Activated gamma-delta T cell (primary cell): ENCODE results near the gene KCNH8.

Source experiments
- DNase-seq: peaks from one replicate; lab custom pipeline; 2025; lab: John Stamatoyannopoulos, UW

The KCNH8 gene

DNA sequence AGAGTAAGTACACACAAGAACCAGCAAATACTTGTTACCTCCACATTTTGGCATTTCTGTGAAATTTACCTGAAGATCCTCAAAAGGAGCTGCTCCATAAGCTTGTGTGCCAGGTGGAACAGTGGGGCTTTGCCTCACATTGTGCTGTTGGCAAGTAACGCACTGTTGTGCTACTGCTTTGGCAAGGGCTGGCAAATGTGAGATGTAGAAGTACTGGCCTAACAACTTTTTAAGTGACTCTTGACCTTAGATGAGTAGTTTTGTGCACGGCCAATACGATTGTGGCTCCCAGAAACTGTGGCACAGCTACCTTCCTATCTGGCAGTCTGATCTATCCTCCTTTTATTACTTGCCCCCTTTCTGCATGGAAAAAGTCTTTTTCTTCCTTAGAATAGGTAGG, 337.0 kb downstream of the KCNH8 start:
- no peak for DNase-seq

DNA sequence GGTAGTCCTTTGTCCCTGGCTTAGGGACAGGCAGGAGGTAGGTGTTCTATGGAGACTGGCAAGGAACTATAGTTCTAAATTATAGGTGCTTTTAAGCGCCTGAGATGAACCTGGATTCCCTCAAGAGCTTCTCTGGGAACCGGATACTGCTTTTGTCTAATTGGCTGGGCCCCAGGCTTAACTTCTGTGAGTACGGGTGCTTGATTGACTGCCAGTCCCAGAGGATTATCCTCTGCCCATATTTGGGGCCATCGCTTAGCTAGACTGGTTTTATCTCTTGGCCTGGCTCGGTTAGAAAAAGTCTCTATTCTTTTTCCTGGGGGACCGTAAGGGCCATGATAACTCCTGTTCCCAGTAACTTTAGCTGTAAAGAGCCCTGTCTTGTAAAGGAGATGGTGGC, 339.1 kb downstream of the KCNH8 start:
- no peak for DNase-seq

DNA sequence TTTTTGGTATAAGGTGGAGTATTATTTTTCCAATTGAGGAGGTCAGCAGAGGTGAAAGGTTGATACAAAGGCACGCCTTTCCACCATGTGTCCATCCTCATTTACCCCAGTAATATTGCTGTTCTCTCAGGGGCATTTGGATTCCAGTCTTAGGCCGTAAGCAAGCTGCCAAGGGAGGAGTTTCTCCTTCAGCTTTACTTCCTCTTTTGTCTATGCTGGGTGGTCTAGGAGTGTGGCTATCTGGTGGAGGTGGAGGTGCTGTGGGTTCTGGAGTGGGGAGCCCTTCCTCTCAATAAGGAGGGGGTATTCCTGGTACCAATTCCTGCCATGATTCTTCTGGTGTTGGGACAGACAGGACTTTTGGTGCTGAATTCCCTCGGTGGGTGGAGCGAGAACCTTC, 340.6 kb downstream of the KCNH8 start:
- DNase-seq = no peak

DNA sequence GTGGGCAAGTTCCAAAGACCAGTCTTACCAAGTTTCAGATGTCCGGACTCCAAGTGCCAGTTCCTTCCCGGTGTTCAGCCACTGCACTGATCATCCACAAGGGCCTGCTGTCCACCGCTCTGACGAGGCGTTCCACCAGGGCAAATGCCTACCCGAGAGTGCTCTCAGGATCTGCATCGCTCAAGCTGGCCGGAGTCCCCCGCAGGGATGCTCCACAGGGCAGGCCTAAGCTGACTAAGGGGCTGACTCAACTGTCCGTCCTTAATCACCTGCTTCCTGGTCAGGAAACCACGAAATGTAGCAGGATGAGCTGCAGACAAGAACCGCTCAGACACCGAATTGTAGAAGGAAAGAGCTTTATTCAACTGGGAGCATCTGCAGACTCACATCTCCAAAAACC, 341.6 kb downstream of the KCNH8 start:
- no peak for DNase-seq

DNA sequence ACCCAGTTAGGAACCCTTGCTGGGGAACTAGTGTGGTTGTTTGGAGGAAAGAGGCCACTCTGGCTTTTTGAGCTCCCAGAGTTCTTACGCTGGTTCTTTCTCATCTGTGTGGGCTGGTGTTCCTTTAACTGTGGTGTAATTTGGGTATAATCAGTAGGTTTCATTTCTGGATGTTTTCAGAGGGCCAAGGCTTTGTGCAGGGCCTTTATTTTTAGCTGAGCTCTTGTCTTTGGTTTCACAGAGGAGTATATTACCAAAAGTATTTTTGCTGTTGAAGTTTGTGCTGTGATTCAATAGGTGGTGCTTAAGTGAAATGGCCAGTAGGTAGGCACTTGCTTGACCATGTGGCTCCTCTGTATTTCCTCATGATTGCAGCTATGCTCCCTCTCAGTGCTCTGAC, 357.9 kb downstream of the KCNH8 start:
- DNase-seq = no peak

DNA sequence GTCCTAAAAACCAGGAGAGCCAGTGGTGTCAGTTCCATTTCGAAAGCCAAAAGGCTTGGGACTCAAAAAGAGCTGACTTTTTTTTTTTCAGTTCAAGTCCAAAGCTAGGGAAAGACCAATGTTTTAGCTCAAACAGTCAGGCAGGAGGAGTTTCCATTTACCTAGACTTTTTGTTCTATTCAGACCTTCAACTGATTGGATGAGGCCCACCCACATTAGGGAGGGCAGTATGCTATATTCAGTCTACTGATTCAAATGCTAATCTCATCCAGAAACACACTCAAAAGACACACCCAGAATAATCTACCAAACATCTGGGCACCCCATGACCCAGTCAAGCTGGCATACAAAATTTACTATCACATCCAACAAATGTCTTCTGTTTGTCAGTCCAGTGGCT, 374.0 kb downstream of the KCNH8 start:
- DNase-seq = no peak

DNA sequence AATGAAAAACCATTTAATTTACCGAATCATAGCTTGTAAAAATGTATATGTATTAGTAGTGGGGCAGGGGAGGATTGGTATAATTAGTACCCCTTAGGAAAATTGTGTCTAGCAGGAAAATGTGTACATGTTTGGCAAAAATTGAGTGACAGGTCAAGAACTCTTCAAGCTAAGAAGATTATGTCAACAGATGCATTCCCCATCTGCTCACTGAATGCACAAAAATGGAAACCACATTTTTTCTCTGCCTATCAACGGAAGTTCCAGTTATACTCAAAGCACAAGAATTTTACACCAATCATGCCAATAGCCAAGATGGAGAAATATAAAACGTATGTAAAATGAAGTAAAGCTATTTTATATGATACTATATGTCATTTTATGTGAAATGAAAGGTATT, 377.8 kb downstream of the KCNH8 start:
- DNase-seq = no peak

DNA sequence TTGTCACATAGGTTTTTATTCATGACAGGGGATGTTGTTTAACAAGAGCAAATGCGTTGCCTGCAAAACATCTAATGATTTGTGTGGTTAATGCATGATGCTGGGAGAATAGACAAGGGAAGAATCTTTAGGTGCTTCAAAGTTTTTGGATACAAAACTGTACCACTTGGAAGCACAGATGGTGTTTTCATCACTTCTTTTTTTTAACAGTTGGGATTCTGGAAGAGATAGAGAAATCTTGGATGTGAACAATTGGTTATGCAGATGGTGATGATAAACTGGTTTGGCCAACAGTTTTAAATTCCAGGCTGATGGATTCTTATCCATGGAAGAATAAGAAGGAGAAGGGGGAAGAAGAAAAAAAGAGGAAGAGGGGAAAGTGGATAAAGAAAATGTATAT, 379.4 kb downstream of the KCNH8 start:
- DNase-seq = no peak

DNA sequence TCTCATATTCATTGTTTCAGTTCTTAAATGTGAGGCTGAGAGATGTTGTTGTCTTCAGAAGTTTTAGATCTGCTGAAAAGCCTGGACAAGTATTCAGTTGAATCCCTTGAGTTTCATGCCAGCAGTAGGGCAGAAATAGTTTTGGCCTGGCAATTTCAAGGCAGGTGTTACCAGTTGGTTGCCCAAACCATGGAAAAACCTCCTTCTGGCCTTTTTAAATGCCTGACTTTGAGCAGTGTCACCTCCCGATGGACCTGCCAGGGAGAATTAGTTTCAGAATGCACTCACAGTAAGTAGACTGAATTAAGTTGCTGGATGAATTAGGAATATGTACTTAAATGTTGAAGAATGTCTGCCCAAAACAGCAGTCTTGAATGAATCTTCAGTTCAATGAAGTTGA, 383.1 kb downstream of the KCNH8 start:
- DNase-seq = no peak

DNA sequence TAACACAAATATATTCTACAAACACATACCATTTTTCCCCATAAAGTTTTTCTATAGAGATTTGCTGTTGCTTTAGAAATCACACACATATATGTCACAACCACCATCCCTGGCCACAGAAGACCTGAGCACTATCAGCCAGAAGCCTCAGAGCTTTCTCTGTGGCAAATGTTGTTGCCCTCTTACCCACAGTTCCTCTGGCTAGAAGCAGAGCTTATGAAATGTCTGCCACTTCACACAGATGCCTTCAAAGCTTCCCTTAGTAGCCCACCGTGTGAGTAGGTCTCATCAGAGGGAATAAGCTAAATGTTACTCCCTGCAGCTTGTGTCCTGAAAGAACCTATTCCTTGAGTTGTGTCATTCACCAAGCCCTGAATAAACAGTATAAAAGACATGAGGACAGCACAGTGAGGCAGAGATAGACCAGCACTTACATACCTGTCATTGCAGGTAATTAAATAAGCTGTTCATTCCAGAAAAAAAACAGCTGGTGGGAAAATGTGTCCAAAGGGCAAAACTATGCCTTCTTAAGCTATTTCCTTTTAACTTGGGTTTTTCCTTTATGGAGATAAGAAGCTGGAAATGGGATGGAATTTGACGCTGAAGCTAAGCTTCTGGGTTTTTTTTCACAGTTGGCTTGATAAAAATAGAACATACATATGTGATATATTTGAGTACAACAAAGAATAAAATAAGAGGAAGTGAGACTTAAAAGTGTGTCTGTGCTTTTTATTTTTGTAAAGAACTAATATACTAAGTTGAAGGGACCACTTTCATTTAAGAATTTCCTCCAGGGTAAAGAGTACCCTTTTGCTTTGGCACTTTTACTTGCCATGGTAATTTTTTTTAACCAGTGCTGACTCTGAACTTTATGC, 391.4 kb downstream of the KCNH8 start:
- no peak for DNase-seq

DNA sequence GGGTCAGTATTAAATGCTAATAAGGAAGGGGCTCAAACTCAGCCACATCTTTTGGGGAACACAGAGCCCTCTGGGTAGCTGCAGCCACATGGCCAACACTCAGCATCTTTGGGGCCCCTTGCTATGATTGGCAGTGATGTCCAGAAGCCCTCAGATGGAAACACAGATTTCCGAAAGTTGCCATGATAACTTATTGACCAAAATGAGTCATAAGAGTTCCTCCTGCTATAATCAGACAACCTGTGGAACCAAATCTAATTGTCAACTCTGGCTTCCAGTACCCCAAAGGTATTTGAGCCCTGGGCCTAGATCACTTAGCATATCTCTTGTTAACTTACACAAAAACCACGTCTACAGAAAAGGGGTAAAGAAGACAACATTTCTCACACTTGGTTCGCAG, 392.2 kb downstream of the KCNH8 start:
- no peak for DNase-seq

DNA sequence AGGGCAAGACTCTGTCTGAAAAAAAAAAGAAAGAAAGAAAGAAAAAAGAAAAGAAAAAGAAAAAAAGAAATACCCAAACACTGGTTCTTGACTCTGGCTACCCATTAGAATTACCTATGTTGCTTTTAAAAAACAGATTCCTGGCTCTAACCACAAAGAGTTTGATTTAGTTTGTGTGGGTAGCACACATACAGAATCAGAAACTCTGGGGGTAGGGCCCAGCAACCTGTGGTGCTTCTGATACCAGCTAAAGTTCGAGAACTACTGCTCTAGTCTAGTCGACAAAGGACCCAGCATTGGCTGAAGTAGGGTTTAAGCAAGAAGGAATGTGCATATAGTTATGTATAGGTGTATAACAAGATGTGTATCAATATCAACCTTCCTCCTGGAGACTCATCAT, 393.0 kb downstream of the KCNH8 start:
- DNase-seq = no peak

DNA sequence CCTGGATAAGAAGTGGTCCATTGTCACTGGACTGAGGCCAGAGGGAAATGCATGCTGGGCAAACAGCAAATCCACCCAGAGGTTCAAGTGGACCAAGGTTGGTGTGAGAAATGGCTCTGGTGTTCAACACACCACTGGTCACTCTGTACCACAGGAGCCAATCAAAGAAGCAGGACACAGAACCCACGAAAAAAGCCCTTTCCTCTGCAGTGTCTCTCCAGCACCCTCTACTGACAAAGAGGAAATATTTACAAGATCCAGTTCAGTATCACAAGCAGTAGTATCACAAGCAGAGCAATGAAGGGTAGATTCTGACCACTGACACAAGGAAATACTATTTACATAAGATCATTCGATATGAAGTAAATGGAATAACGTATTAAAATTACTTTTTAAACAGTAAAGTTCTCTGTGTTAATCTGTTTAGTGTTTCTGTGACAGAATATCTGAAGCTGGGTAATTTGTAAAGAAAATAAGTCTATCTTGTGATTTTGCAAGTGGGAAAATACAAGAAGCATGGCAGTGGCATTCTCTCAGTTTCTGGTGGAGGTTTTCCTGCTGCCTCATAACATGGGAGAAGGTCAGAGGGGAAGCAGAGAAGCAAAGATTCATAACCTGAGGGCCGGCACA, 395.0 kb downstream of the KCNH8 start:
- DNase-seq = no peak

DNA sequence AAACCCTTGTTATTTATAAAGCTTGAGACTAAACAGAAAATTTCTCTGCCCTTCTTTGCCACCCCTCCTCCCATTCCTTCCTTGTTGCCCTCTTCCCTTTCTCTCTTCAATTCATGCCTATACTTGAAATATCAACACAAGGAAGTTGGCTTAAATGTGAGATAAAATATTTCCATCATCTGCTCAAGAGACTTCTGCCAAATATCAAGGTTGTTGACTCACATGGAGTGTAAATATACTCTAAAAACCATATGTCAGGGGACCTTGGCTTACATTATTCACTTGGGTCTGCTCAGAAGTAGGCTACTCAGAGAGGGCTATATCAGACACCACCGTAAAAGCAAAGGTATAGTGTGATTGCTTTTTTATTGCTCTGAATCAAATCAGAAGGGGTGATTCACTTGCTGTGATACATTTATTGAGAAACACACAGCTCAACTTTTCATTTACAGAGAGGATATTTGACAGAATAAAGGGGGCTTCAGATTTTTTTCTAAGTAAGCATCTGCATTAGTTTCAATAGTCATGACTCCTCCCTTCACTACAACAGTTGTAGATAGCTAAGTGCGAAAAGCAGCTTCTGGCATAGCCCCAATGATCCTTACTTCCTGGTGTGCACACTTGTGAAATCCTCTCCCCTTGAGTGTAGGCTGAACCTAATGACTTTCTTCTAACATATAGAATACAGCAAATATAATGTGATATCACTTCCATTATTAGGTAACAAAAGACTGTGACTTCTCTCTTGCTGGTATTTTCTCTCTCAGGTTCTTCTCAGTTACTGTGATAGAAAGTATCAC, 399.6 kb downstream of the KCNH8 start:
- no peak for DNase-seq

DNA sequence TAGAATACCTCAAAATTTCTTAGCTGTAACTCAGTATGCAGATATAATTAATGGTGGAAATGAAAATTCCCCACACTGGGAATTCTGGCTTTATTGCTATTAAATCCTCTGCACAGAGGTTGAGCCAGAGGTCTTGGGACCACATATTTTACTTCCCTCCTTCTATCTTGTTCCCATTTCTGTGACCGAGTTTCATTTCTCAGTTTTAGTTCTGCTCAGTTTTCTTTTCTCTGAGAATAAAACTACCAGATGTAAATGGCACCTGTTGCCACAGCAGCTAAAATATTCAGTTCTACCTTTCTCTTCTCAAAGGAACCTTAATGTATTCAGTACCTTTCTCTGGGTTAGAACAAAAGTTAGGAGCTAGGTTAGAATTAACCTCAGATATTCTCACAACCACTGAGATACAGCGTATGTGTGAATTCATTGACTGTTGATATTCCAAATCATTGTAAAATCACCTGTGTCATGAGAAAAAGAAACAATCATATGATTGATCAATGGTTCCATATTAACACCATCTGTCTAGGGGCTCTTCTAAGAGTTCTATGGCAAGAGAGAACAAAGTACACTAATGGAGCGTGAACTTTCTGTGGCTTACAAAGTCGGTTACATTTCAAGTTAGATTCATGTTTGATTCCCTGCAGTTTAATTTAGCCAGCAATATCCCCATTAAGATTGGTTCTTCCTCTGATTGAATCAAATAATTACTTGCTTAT, 411.6 kb downstream of the KCNH8 start:
- DNase-seq = no peak

DNA sequence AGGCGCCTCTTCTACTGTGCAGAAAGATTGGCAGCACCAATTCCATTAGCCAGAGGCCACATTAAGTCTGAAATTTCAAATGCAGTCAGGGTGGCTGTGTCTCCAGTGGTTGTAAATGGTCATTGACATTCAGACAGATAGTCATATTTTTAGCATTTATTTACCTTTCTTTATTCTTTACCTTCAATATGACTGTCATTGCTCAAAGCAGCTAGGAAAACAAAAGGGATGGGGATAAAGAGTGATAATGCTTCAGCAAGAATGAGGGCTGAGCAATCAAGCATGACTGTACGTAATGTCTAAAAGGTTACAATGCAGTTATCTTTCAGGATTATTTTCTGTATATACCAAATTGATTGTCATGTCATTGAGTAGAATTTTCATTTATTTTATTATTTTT, 425.3 kb downstream of the KCNH8 start:
- DNase-seq = no peak

DNA sequence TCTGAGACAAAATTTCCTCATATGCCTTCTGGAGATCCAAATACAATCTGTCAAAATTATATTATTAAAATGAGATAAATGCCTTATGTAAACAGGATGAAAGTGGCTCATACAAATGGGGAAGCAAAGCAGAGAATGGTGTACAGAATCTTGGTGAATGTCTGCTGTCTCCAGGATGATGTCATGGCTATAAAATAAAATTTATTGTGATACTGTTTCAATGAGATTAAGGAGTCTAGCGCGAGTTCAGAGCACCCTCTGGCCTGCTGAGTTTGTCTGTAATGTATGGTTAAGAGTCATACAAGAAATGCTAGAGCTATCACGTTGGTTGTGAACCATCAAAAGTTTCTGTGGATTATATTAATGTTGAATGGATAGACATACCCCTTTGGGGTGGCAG, 426.0 kb downstream of the KCNH8 start:
- DNase-seq = no peak

DNA sequence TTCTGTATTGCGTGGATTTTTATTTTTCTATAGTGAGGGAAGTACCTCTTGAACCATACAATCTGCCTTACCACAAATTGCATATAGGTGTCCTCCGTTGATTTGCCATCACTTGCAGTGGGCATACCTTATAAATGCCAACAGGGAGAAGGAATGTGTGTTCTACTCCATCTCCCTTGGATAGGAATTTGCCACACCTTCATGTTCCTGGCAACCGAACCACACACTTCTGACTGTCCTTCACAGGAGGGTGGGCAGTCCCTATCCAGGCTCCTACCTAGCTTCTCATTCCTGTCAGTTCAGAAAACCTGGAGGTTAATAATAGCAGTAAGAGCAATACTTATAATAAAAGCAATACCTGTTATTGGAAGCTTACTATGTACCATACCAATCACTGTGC, 428.0 kb downstream of the KCNH8 start:
- no peak for DNase-seq
